ENCODE data around the gene SLCO4C1.

The SLCO4C1 gene

DNA sequence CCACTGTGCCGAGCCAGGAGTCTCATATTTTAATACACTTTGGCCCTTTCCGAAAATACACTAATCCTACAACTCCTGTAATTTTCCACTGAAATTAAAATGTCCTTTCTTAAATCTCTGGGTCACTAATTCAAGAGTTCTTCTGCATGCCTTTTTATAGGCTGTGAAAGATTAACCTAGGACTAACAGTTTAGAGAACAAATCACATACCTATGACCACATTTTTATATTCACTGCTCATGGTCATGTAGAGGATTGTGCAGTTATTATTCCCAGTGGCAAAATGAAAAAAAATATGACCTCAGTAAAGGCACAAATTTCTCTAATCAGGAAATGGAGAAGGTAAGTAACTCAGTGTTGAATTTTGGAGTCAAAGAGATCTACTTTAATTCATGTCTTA, 33.4 kb downstream of the SLCO4C1 start:
- DNase-seq, result no peak

DNA sequence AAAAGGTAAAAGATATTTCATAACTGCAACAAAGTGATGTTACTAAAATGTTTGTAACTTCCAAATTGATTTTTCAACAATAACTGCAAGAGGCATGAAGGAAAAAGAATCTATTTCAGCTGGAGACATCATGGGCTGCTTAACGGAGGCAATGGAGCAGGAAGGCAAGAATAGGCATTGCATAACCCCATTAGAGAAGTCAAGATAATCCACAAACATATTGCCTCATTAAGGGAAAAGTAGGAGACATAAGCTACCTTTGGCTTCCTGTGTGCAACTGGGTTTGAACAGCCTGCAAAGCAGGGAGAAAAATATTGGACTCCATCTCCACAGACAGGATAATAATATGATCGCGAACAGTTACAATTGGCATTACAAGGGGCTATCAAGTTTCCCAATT, 46.7 kb downstream of the SLCO4C1 start:
- DNase-seq, result no peak

DNA sequence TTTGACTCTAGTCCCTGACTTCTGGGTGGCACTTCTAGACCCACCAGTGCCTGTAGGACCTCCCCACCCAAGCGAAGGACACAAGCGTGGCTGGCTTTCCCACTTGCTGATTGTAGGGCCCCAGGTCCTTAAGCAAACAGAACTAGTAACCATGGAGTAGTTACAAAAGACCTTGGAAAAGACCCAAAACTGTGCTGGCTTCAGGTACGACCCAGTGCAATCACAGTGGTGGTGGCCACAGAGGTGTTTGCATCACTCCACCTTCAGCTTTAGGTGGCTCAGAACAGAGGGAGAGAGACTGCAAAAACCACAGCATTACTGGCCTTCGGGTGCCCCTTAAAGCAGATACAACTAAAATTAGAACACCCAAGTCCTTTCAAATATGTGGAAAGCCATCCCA, 52.9 kb downstream of the SLCO4C1 start:
- no peak for DNase-seq

DNA sequence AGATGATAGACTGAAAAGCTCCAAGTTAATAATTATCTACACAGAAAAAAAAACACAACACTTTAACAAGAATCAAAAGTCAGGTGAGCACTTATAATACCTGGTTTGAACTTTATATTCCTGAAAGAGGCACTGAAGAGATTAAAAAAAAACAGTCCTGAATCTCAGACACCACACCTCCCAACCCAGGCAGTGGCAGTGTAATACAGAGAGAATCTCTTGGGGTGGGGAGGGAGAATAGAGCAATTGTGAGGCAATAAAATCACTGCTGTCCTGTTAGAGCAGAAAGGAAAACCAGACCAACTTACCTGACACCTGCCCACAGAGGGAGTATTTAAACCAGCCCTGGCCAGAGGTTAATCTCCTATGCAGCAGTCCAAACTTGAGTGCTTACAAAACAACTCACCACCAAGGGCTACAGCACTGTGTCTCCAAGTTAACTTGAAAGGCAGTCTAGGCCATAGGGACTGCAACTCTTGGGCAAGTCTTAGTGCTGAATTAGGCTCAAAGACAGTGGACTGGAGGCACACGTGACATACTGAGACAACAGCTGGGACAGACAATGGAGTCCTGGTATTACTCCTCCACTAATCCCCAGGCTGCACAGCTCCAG, 54.2 kb downstream of the SLCO4C1 start:
- no peak for DNase-seq

DNA sequence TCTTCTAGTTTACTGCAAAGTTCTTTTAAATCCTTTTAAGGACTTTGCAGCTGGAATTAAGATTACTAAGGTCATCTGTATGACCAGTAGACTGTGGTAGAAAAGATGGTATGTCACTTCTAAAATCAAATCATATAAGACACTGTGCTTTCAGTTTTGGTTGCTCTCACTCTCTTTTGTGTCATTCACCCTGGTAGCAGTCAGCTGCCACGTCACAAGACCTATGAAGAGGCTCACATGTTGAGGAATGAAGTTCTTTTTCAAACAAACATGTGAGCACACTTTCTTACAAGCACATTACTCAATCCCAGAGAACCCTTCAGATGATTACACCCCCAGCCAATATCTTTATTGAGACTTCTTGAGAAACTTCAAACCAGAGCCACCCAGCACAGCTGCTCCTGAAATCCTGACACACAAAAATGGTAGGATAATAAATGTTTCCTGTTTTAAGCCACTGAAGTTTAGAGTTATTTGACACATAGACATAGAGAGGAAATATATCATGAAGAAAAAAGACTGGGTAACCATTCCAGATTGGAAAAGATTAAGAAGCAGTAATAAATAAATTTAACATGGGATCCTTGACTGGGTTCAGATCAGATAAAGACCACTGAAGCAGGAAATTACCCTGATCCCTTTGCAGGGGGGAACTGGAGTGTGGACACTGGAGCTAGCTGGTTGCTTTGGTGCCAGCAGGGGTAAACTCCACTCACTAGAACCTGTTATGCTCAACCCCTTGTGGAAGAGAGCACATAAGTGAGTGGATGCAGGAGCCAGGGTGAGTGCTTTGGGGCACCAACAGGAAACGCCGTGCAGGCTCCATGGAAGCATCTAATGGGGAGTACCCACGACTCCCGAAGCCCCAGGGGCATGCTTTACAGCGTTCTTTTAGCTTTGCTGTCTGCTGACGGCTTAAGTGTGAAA, 64.1 kb downstream of the SLCO4C1 start:
- no peak for DNase-seq

DNA sequence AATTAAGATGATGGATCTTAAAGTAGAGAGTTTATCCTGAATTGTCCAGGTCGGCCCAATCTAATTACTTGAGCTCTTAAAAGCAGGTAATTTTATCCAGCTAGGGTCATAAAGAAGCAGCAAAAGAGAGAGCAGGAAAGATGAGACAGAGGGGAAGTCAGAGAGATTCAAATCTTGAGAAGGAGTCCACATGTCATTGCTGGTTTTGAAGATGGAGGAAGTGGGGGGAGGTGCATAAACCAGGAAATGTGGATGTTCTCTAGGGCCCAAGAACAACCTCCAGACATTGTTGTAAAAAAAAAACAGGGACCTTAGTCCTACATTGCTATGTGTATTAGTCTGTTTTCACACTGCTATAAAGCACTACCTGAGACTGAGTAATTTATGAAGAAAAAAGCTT, 66.4 kb downstream of the SLCO4C1 start:
- DNase-seq, result no peak

DNA sequence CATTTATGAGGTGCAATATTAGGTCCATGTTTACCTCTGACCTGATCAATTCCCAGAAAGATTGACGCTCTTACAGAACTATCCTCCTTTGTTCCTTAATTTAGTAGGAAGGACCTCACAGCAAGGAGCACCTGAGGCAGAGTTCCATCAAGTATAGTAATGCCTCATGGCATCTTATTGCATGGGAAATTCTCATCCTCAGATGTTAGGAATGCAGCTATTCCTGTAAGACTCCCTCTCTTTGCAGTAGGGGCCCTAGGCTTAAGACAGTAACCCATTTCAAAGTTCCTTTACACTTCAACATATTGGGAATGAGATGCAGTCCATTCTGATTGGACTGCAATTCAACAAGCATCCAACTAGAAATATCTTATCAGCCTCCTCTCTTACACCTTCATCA, 69.8 kb downstream of the SLCO4C1 start:
- no peak for DNase-seq

DNA sequence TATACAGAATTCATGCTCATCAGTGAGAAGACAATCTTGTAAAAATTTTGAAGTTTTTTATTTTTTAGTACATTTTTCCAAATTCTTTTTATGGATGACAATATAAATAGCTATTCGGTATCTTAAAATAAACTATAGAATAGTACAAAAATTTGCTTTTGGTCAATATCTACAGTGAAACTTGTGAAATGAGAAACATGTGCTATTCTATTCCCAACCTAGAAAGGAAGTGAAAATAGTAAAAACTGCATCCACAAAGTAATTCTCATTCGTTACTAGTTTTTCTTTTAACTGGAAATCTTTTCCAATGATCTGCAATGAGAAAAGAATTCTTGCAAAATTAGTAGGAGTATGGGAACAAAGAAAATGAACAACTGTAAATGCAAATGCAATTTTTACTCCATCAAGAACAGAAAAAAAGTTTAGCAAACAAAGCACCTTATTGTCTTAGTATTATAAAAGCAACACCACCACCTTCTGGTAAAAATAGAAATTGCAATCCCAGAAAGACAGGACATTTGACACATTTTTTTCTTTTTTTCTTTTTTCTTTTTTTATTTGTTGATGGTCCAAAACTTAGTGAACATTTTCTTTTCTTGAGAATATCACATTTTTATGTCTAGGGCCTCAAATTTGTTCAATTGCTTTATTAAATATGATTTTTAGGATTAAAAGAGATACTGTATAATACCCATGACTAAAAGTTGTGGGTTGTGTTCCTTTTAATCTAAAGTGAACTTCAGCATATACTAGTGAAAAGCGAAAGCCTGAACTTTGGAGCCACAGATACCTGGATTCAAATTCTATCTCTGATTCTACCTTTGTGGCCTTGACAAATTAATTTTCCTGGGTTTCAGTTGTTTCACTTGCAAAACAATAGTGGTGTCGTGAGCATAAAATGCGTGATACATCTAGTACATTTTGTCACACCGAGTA, 72.3 kb downstream of the SLCO4C1 start:
- DNase-seq, result no peak

DNA sequence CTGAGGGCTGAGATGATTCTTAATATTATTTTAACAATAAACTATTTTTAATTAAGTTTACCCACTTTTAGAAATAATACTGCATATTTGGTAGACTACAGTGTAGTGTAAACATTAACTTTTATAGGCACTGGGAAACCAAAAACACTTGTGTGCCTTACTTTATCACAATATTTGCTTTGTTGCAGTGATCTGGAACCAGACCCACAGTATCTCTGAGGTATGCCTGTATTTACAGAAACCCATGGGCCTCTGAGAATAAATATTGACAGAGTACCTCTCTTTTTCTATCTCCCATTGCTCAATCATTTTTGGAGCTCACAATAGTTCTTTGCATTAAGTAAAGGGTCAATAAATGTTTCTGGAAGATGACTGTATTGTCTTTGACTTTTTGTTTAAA, 73.3 kb downstream of the SLCO4C1 start:
- DNase-seq, result no peak

DNA sequence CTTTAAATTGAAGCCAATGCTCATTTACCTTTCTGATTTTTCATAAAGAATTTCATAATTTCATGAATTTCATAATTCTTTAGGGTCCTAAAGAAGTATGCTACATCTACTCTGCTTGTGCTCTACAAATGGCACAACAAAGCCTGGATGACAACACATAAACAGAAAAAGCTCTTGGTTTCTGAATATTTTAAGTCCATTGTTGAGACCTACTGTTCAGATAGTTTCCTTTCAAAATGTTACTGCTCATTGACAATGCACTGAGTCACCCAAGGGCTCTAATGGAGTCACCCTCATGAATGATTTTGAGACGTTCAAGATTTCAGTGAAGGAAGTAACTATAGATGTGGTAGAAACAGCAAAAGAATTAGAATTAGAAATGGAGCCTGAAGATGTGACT, 74.1 kb downstream of the SLCO4C1 start:
- DNase-seq, result no peak

DNA sequence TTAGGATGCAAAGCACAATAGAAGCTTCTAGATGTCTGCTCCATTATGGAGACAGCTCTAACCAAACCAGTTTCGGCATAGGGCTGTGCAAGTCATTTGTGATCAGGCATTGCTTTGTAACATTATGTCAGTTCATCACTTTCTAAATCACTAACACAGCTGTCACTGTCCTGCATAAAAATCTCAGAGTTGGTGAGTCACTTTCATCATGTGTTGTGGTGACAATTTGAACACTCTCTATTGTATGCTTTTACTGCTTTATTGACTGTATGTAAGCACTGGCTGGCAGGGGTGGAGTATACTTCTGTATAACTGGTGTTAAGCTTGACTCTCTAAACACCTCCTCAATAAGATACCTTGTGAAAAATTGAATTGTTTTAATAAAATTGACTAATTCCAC, 77.9 kb downstream of the SLCO4C1 start:
- no peak for DNase-seq

DNA sequence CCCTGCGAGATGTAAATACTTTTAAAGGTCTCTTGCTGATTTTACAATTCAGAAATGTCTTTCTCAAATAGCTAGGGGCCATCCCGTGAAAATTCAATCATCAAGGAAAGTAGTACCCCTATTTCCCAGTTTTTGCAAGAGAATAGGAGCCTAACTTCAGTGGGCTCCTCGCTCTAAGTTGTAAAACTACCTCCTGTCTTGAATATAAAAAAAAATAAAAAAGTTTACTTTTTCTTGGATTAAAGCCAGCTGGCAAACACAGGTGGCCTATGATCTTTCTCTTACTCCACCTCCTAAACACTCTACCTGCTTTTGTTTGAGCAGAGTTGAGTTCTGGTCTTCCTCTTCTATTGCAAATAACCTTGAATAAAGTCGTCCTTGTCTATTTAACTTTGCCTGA, 79.4 kb downstream of the SLCO4C1 start:
- DNase-seq, result no peak

DNA sequence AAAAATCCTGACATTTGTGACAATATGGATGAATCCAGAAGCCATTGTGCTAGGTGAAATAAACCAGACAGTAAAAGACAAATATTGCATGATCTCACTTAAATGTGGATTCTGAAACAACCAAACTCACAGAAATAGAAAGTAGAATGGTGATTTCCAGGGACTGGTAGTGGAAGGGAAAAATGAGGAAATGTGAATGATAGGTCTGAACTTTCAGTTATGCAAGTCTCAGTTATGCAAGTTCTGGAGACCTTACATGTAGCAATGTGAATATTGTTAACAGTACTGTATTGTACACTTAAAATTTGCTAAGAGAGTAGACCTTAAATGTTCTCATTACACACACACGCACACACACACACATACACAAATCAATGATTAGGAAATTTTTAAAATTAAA, 84.9 kb downstream of the SLCO4C1 start:
- DNase-seq, result no peak

DNA sequence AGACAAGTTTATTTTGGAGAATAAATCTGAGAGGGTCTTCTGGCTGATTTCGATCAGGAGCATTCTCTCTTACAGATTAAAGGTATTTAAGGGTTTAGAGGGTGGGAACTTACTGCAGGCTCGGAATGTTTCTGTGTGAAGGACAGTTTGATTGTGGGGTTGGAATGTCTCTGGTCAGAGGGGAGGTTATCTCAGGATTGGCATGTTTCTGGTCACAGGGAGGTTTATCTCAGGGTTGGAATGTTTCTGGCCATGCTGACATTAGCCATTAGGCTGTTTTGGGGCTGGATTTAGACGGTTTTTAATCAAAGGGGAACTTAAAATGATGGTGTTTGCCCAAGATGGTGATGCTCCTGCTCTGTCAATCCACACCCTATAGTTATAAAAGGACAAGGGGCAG, 95.2 kb downstream of the SLCO4C1 start:
- no peak for DNase-seq

DNA sequence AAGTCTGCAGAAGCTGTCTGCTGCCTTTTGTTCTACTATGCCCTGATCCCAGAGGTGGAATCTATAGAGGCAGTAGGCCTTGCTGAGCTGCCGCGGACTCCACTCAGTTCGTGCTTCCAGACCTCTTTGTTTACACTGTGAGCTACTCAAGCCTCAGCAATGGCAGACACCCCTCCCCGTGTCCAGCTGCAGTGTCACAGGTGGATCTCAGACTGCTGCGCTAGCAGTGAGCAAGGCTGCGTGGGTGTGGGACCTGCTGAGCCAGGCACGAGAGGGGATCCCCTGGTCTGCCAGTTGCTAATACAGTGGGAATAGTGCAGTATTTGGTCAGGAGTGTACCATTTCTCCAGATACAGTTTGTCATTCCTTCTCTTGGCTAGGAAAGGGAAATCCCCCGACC, 99.6 kb downstream of the SLCO4C1 start:
- DNase-seq, result no peak
